ENCODE results near the gene NPEPL1.

The NPEPL1 gene

GRCh38 chr20:58660855-58661597, 31.6 kb upstream of the NPEPL1 start:
- no peak overlapping the region for H3K4me3 ChIP-seq (ENCODE audit: low read length)
- no peak for TF ChIP-seq CTCF (conservative IDR thresholded peaks at IDR 0.05; ENCODE audit: low read length)
- DNase-seq (ENCODE audit: low read depth), result no peak

GRCh38 chr20:58661598-58662473, 30.8 kb upstream of the NPEPL1 start:
- no peak for DNase-seq (ENCODE audit: low read depth)
- TF ChIP-seq CTCF (conservative IDR thresholded peaks at IDR 0.05; ENCODE audit: low read length), result no peak
- no peak overlapping the region for H3K4me3 ChIP-seq (ENCODE audit: low read length)

GRCh38 chr20:58664331-58664730, 28.3 kb upstream of the NPEPL1 start:
- no peak for DNase-seq (ENCODE audit: low read depth)
- no peak for TF ChIP-seq CTCF (conservative IDR thresholded peaks at IDR 0.05; ENCODE audit: low read length)
- H3K4me3 ChIP-seq (ENCODE audit: low read length), result no peak overlapping the region

GRCh38 chr20:58664883-58665282, 27.7 kb upstream of the NPEPL1 start:
- TF ChIP-seq CTCF (conservative IDR thresholded peaks at IDR 0.05; ENCODE audit: low read length), result no peak
- no peak for DNase-seq (ENCODE audit: low read depth)
- H3K4me3 ChIP-seq (ENCODE audit: low read length), result no peak overlapping the region

- TF ChIP-seq CTCF (conservative IDR thresholded peaks at IDR 0.05; ENCODE audit: low read length), result no peak
- no peak overlapping the region for H3K4me3 ChIP-seq (ENCODE audit: low read length)
- no peak for DNase-seq (ENCODE audit: low read depth)
Observed at GRCh38 chr20:58665606-58666005, 27.0 kb upstream of the NPEPL1 start.

- TF ChIP-seq CTCF (conservative IDR thresholded peaks at IDR 0.05; ENCODE audit: low read length), result no peak
- no peak for DNase-seq (ENCODE audit: low read depth)
- H3K4me3 ChIP-seq (ENCODE audit: low read length), result no peak overlapping the region
Observed at GRCh38 chr20:58666702-58667101, 25.9 kb upstream of the NPEPL1 start.

Data from AG10803 (cell line).